ENCODE data around the gene RETREG1.
A peak's percentile ranks its signal among the peaks of the same experiment; 100 is the strongest.
"Not testable (repeated sequence)": the region's sequence is repeated elsewhere in the genome, so short reads cannot be mapped to it uniquely, and the experiment has no call there.

The RETREG1 gene, protein sequence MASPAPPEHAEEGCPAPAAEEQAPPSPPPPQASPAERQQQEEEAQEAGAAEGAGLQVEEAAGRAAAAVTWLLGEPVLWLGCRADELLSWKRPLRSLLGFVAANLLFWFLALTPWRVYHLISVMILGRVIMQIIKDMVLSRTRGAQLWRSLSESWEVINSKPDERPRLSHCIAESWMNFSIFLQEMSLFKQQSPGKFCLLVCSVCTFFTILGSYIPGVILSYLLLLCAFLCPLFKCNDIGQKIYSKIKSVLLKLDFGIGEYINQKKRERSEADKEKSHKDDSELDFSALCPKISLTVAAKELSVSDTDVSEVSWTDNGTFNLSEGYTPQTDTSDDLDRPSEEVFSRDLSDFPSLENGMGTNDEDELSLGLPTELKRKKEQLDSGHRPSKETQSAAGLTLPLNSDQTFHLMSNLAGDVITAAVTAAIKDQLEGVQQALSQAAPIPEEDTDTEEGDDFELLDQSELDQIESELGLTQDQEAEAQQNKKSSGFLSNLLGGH

DNA sequence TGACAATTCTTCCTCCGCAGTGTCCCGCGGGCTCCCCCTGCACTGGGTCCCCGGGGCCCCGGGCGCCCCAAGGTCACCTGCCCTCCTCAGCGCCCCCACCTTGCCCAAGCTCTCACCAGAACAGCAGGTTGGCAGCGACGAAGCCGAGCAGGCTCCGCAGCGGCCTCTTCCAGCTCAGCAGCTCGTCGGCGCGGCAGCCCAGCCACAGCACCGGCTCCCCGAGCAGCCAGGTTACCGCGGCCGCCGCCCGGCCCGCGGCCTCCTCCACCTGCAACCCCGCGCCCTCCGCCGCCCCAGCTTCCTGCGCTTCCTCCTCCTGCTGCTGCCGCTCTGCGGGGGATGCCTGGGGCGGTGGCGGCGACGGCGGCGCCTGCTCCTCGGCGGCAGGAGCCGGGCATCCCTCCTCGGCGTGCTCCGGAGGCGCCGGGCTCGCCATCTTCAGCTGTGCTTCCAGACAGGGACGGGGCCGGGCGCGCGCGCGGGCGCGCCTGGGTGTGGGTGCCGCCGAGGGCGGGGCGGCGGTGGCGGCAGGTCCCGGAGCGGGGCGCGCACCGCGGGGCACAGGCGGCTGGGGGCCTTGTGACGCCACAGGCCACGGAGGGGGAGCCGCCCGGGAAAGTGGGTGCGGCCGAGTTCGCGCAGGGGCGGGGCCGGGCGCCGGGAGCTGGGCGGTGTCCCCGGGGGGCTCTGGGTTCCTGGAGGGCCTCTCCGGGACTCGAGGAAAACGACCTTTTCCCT is at the start of gene RETREG1:
RETREG1 (minus strand) TSS at position 462 of the 738 bp plus-strand sequence; CDS start at position 436, 26 bp downstream.
- H3K36me3 Mint-ChIP-seq: no peaks in the 10 kb centered on the region
- H3K9me3 Mint-ChIP-seq: no peaks in the 10 kb centered on the region
- peak; percentile 90 for ATAC-seq
- peaks cover 12% of the 10 kb centered on the region for H3K4me1 Mint-ChIP-seq
- no peak within 1 kb of the TSS for H3K27ac Mint-ChIP-seq
- no peaks in the 10 kb centered on the region for H3K27me3 Mint-ChIP-seq
- H3K4me3 Mint-ChIP-seq: peak within 1 kb of the TSS; percentile 84

- ATAC-seq: no peak
- Mint-ChIP-seq H3K4me3 (no peak overlapping the region), H3K9me3 (no peaks in the 10 kb centered on the region), H3K36me3 (no peaks in the 10 kb centered on the region), H3K27me3 (no peaks in the 10 kb centered on the region), H3K4me1 (no peaks in the 10 kb centered on the region), H3K27ac (no peak overlapping the region)
These were observed 49.5 kb upstream of the RETREG1 start for GRCh38 chr5:16666130-16666882.

DNA sequence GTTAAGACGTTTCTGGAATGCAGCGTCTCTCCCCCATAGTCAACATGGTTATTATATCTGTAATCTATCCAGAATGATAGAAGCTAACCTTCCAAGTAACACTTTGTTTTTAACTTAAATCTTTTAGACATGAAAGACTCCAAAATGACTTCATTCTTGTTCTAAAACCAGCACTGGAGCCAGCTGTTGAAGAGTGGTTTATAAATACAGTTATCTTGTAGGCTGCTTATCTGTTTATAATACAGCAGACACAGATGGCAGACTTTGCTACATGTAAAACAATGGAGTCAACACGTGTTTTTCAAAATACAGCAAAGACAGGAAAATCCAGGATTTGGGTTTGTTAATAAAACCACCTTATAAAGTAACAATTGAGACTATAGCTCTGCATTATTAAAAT is 48.8 kb upstream of the RETREG1 start:
- H3K36me3 Mint-ChIP-seq: no peaks in the 10 kb centered on the region
- H3K9me3 Mint-ChIP-seq: no peaks in the 10 kb centered on the region
- no peak for ATAC-seq
- no peak overlapping the region for H3K27ac Mint-ChIP-seq
- no peaks in the 10 kb centered on the region for H3K4me1 Mint-ChIP-seq
- no peaks in the 10 kb centered on the region for H3K27me3 Mint-ChIP-seq
- no peak overlapping the region for H3K4me3 Mint-ChIP-seq

- no peaks in the 10 kb centered on the region for H3K4me1 Mint-ChIP-seq
- no peaks in the 10 kb centered on the region for H3K9me3 Mint-ChIP-seq
- H3K27me3 Mint-ChIP-seq: no peaks in the 10 kb centered on the region
- ATAC-seq: no peak
- H3K36me3 Mint-ChIP-seq: no peaks in the 10 kb centered on the region
- no peak overlapping the region for H3K27ac Mint-ChIP-seq
- H3K4me3 Mint-ChIP-seq: no peak overlapping the region
These were observed 47.6 kb upstream of the RETREG1 start for GRCh38 chr5:16664368-16664767.

GRCh38 chr5:16663840-16664239 is 47.0 kb upstream of the RETREG1 start:
- no peaks in the 10 kb centered on the region for H3K9me3 Mint-ChIP-seq
- no peak for ATAC-seq
- H3K4me1 Mint-ChIP-seq: no peaks in the 10 kb centered on the region
- no peaks in the 10 kb centered on the region for H3K36me3 Mint-ChIP-seq
- no peak overlapping the region for H3K4me3 Mint-ChIP-seq
- H3K27ac Mint-ChIP-seq: no peak overlapping the region
- no peaks in the 10 kb centered on the region for H3K27me3 Mint-ChIP-seq

DNA sequence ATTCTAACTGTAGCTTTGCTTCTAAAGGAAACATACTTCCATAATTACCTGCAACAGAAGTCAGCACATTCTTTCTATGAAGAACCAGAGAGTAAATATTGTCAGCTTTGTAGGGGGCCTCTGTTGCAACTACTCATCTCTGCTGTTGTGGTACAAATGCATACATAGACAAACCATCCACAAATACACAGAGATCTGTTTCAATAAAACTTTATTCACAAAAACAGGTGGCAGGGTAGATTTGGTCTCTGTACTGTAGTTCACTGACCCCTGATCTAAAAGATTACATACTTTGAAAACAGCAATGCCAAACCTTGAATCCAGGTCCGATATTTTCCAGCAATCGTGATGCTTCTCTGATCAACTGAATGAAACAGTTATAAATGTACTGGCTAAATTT is 44.9 kb upstream of the RETREG1 start:
- peaks cover 14% of the 10 kb centered on the region for H3K27me3 Mint-ChIP-seq
- H3K4me3 Mint-ChIP-seq: no peak overlapping the region
- H3K36me3 Mint-ChIP-seq: no peaks in the 10 kb centered on the region
- no peak overlapping the region for H3K27ac Mint-ChIP-seq
- no peaks in the 10 kb centered on the region for H3K9me3 Mint-ChIP-seq
- ATAC-seq: no peak
- no peaks in the 10 kb centered on the region for H3K4me1 Mint-ChIP-seq

DNA sequence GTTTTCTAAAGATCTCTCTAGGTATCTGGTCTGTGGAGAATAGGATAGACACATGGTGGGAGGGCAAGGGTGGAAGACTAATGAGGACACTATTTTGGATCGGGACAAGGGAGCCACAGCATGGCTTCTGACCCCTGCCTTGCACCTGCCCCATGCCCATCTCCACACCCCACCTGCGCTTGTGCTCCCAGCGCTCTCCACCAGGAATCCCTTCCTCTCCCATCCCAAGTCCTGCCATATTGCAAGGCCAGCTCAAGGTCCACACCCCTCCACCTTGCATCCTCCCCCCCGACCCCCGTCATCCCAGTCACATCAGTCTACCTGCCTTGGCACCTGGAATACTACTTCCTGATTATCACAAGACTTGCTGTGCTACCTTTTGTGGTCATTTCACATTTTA is 44.2 kb upstream of the RETREG1 start:
- no peaks in the 10 kb centered on the region for H3K36me3 Mint-ChIP-seq
- no peaks in the 10 kb centered on the region for H3K9me3 Mint-ChIP-seq
- H3K4me3 Mint-ChIP-seq: no peak overlapping the region
- H3K4me1 Mint-ChIP-seq: no peaks in the 10 kb centered on the region
- peaks cover 19% of the 10 kb centered on the region for H3K27me3 Mint-ChIP-seq
- ATAC-seq: no peak
- no peak overlapping the region for H3K27ac Mint-ChIP-seq

GRCh38 chr5:16659536-16659935 is 42.7 kb upstream of the RETREG1 start:
- no peaks in the 10 kb centered on the region for H3K36me3 Mint-ChIP-seq
- H3K27me3 Mint-ChIP-seq: peaks cover 19% of the 10 kb centered on the region
- H3K9me3 Mint-ChIP-seq: no peaks in the 10 kb centered on the region
- no peak for ATAC-seq
- no peak overlapping the region for H3K4me3 Mint-ChIP-seq
- H3K4me1 Mint-ChIP-seq: no peaks in the 10 kb centered on the region
- no peak overlapping the region for H3K27ac Mint-ChIP-seq

DNA sequence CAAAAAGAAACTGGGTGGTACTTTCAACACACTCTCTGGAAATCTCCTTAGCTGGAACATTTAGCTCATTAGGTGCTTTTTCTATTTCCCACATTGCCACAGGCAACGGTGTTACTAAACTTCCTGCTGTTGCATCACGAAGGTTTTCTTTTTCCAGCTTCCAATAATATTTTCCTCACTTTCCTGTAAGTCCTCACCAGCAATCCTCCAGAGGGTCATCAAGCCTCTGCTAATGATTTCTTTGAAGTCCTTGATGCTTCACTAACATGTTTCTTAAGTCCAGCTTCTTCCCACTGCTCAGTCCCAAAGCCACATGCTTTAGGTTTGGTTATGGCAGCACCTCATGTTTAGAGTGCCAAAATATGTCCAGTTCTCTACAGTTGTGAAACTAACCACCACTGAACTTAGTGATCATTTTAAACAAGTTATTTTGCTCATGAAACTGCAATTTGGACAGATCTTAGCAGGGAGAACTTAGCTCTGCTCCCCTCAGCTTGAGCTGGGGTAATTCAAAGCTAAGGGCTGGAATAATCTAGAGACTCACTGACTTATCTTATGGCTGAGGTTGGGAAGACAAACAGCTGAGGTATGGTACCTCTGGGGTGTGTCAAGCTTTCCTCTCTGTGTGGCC is 39.9 kb upstream of the RETREG1 start:
- ATAC-seq: no peak
- H3K9me3 Mint-ChIP-seq: no peaks in the 10 kb centered on the region
- no peaks in the 10 kb centered on the region for H3K36me3 Mint-ChIP-seq
- no peak overlapping the region for H3K4me3 Mint-ChIP-seq
- no peak overlapping the region for H3K27ac Mint-ChIP-seq
- peaks cover 19% of the 10 kb centered on the region for H3K27me3 Mint-ChIP-seq
- H3K4me1 Mint-ChIP-seq: no peaks in the 10 kb centered on the region

DNA sequence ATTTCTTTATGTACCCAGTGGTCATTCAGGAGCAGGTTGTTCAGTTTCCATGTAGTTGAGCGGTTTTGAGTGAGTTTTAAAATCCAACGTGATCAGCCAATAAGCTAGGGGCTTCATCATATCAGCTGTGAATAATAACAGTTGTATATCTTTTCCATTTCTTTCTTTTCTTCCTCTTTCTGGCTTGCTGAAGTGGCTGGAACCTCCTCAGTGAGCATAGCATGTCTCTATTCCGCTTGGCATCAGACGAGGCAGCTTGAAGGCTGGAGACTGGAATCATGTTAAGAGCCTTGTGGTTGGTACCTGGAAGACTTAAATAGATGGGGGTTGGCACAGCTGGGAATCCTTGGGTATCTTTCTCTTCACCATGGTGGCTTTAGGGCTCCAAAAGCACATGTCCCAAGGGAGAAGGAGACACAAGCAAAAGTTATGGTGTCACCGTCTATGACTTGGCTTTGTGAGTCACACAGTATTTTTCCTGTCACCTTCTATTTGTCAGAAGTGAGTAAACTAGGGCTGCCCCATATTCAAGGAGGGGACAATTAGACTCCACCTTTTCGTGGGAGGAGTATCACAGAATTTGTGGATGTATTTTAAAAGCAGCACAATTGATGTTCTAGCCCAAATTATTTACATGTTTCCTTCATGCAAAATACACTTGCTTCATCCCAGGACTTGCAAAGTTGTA is 38.0 kb upstream of the RETREG1 start:
- H3K9me3 Mint-ChIP-seq: peaks cover 2% of the 10 kb centered on the region
- ATAC-seq: no peak
- no peaks in the 10 kb centered on the region for H3K4me1 Mint-ChIP-seq
- no peak overlapping the region for H3K4me3 Mint-ChIP-seq
- H3K27ac Mint-ChIP-seq: no peak overlapping the region
- no peaks in the 10 kb centered on the region for H3K36me3 Mint-ChIP-seq
- H3K27me3 Mint-ChIP-seq: peaks cover 19% of the 10 kb centered on the region

- not testable (repeated sequence) for H3K27me3 Mint-ChIP-seq, H3K4me3 Mint-ChIP-seq, H3K4me1 Mint-ChIP-seq, H3K27ac Mint-ChIP-seq, H3K36me3 Mint-ChIP-seq, ATAC-seq
- H3K9me3 Mint-ChIP-seq: peaks cover 12% of the 10 kb centered on the region
These were observed 31.9 kb upstream of the RETREG1 start for GRCh38 chr5:16648739-16649138.

DNA sequence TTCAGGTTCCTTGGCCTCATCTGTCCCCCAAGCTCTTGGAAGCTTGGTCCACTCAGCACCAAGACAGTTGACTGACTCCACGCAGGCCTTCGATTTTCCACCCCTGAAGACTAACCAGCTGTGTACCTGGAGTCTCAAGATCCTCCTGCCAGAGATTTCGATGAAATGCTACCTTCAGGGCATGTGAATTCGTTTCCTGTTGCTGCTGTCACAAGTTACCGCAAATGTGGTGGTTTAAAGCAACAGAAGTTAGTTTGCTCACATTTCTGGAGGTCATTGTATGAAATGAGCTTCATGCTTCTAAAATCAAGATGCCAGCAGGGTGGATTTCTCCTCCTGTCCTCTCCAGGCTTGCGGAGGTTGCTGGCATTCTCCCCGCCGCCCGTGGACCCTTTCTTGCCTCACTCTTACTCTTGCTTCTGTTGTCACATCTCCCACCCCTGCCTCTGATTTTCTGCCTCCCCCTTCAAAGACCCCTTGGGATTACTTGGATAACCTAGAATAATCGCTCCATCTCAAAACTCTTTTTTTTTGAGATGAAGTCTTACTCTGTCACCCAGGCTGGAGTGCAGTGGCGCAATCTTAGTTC is 27.6 kb upstream of the RETREG1 start:
- H3K4me1 Mint-ChIP-seq: no peaks in the 10 kb centered on the region
- peaks cover 4% of the 10 kb centered on the region for H3K36me3 Mint-ChIP-seq
- no peak overlapping the region for H3K27ac Mint-ChIP-seq
- no peak overlapping the region for H3K4me3 Mint-ChIP-seq
- no peak for ATAC-seq
- no peaks in the 10 kb centered on the region for H3K27me3 Mint-ChIP-seq
- H3K9me3 Mint-ChIP-seq: peaks cover 10% of the 10 kb centered on the region

- no peak for ATAC-seq
- H3K4me1 Mint-ChIP-seq: no peaks in the 10 kb centered on the region
- H3K27ac Mint-ChIP-seq: no peak overlapping the region
- peaks cover 9% of the 10 kb centered on the region for H3K9me3 Mint-ChIP-seq
- H3K4me3 Mint-ChIP-seq: no peak overlapping the region
- H3K27me3 Mint-ChIP-seq: no peaks in the 10 kb centered on the region
- peaks cover 4% of the 10 kb centered on the region for H3K36me3 Mint-ChIP-seq
These were observed 26.1 kb upstream of the RETREG1 start for GRCh38 chr5:16642867-16643266.

GRCh38 chr5:16639206-16639605 is 22.4 kb upstream of the RETREG1 start:
- Mint-ChIP-seq H3K27me3 (no peaks in the 10 kb centered on the region), H3K36me3 (no peaks in the 10 kb centered on the region), H3K9me3 (no peaks in the 10 kb centered on the region), H3K4me1 (no peaks in the 10 kb centered on the region), H3K4me3 (no peak overlapping the region), H3K27ac (no peak overlapping the region)
- ATAC-seq: no peak
